Gastroesophageal sphincter (tissue), 3 donors: ENCODE results near the gene CCDC150.

ENCODE experiments used
- POLR2AphosphoS5 ChIP-seq: sonication (generic); formaldehyde crosslinking; IDR thresholded peaks from one replicate; pipeline ENCODE4 v1.6.1; 2017; ENCODE audit warnings: antibody characterized with exemption
- TF ChIP-seq, protein P1 (sequence below), 4 experiments: fragments of 200-600 bp in 2 of 4; fragments of 450-650 bp in 2 of 4; sonication (generic) in 1 of 4; IDR thresholded peaks; one replicate each; pipeline ENCODE4 v1.5.1; 2017 to 2019; ENCODE audit warnings: antibody characterized with exemption in 4 of 4, mild to moderate bottlenecking in 2 of 4, moderate library complexity in 2 of 4

DNA sequence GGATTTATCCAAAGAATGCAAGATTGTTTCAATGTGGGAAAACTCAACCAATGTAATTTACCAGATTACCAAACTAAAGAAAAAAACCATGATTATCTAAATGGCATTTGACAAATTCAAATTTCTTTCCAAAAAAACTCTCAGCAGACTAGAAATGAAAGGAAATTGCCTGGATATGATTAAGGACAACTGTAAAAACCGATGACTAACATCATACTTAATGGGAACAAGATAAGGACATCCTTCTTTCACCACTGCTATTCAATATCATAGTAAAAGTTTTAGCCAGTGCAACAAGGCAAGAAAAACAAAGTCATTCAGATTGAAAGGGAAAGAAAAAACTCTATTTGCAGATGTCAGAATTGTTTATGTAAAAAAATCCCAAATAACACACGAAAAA is 4.4 kb upstream of the CCDC150 start:
- TF ChIP-seq, protein P1, sequence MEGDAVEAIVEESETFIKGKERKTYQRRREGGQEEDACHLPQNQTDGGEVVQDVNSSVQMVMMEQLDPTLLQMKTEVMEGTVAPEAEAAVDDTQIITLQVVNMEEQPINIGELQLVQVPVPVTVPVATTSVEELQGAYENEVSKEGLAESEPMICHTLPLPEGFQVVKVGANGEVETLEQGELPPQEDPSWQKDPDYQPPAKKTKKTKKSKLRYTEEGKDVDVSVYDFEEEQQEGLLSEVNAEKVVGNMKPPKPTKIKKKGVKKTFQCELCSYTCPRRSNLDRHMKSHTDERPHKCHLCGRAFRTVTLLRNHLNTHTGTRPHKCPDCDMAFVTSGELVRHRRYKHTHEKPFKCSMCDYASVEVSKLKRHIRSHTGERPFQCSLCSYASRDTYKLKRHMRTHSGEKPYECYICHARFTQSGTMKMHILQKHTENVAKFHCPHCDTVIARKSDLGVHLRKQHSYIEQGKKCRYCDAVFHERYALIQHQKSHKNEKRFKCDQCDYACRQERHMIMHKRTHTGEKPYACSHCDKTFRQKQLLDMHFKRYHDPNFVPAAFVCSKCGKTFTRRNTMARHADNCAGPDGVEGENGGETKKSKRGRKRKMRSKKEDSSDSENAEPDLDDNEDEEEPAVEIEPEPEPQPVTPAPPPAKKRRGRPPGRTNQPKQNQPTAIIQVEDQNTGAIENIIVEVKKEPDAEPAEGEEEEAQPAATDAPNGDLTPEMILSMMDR (IDR thresholded peaks at IDR 0.05): no peak
- TF ChIP-seq POLR2AphosphoS5: no peak
